Skeletal muscle cell (primary cell): Measurements from ENCODE around the gene FAP.

ENCODE experiments used
- DNase-seq: peaks from one replicate; pipeline ENCODE4 v3.0.0-alpha.2; 2010; ENCODE audit warnings: low read depth
- H3K4me3 ChIP-seq: 2 replicates; pipeline ENCODE4 v1.5.1; 2011; ENCODE audit warnings: low read depth, mild to moderate bottlenecking, control low read depth, low read length, moderate library complexity

Gene FAP, protein sequence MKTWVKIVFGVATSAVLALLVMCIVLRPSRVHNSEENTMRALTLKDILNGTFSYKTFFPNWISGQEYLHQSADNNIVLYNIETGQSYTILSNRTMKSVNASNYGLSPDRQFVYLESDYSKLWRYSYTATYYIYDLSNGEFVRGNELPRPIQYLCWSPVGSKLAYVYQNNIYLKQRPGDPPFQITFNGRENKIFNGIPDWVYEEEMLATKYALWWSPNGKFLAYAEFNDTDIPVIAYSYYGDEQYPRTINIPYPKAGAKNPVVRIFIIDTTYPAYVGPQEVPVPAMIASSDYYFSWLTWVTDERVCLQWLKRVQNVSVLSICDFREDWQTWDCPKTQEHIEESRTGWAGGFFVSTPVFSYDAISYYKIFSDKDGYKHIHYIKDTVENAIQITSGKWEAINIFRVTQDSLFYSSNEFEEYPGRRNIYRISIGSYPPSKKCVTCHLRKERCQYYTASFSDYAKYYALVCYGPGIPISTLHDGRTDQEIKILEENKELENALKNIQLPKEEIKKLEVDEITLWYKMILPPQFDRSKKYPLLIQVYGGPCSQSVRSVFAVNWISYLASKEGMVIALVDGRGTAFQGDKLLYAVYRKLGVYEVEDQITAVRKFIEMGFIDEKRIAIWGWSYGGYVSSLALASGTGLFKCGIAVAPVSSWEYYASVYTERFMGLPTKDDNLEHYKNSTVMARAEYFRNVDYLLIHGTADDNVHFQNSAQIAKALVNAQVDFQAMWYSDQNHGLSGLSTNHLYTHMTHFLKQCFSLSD

DNA sequence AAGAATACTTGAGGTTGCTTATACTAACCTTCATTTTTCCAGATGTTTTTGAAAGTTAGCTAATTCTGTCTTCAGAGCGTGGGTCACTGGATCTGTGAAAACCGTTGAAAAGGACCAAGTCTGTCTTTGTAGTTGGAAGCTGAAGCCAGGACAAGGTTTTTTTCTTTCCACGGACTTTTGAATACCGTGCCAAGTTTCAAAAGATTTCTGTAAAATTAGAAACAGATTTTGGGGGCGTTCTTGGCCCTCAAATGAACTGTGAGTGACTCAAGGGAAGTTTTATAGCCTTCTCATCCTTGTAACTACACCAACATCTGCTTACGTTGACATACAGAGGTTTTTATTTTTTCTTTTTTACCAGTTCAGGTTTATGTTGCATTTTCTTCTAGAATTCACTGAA is at the start of gene FAP:
TSS of gene FAP (minus strand) at position 152 of the 400 bp plus-strand sequence. CDS start at position 34, 118 bp downstream.
- H3K4me3 ChIP-seq = peak within 1 kb of the TSS; percentile 46
- peak; percentile 85 for DNase-seq

DNA sequence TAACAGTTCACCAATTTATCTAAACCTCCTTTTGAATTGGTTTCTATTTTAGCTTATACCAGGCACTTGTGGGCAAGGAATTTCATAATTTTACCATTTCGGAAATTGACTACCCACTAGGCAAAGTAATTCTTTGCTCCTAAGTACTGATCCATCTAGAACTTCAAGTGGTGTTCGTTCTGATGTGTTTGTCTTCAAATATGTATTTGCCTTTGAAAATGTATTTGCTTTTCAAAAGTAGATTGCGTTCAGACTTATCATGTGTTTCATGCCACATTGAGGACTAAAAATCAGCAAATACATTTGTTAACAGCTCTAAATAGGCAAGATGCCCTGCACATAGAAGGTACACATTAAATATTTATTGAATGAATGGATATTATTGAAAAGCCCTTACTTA is 48.5 kb upstream of the FAP start:
- H3K4me3 ChIP-seq = no peak overlapping the region
- DNase-seq = no peak

DNA sequence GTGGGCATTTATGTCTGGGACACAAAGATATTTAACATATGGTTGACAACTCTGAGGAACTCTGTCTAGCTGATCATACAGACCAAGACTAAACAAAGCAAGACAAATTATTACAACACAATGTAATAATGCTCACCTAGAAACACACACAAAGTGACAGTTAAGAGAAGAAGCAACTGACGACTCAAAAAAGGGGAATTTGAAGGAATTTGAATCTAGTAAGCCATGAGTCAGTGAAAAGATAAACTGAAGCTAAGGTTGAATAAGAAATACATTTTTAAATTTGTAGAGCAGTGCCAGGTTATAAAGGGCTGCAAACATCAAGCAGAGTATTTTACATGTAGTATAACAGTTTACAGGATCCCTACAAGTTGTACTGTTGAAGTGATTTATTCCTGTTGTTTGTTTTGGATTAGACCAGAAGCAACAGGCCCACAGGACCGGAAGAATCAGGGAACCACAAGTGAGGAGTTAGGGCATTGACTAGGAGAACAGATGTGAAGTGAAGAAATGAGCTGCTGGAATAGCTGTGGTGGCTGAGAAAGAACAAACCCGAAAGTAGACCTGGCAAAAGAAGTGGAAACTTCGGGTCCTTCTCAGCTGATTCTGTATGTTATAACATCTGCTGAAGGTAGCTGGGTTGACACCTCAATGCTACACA is 39.6 kb upstream of the FAP start:
- DNase-seq = no peak
- H3K4me3 ChIP-seq = no peak overlapping the region

DNA sequence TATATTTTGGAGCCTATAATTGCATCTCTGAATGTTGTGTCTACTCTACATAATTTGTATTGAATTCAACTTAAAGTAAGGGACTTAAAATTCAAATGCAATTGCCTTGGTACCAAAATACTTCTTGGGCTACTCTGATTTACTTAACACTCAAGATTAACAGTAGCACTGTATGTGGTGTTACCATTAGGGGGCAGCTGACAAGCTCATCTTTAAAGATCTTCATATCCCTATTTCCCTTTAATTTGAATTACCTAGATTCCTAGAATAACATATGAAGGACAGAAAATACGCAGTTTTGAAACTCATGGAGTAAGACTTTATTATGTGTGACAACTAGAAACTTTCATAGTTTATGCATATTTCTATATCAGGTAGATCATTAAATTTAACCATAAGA is 37.4 kb upstream of the FAP start:
- DNase-seq = no peak
- no peak overlapping the region for H3K4me3 ChIP-seq

DNA sequence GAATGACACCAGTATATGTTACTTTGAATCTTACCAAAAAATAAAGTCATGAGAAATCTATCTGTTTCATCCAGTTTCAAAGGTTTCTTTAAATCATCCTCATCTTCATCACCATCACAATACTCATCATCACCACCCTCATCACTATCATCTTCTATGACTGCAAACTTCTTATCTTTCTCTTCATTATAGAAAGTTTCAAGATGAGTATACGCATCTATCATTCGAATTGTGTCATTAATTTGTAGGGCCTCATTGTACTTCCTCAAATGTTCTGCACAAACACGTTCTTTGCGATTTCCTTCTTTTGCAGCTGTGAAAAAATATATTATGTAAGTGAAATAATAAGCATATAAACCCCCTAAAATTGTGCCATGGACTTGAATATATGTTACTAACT is 34.1 kb upstream of the FAP start:
- H3K4me3 ChIP-seq = no peak overlapping the region
- no peak for DNase-seq

DNA sequence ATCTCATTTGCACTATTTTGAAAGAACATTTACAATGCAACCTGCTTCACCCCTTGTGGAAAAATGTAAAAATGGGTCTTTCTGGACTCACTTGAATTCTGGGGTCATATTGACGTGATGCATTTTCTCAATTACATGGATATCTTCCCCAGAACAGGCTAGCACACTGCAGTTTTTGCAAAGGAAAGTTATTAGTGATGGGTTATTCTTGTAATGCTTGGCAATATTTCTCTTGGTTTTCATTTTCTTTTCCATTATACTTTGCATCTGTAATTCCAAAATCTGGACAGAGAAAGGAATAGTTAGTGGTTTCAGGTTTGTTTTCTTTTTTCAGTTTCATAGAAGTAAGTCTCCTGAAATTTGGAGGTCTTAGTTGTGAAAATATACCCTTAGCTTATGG is 24.8 kb upstream of the FAP start:
- no peak overlapping the region for H3K4me3 ChIP-seq
- DNase-seq = no peak

DNA sequence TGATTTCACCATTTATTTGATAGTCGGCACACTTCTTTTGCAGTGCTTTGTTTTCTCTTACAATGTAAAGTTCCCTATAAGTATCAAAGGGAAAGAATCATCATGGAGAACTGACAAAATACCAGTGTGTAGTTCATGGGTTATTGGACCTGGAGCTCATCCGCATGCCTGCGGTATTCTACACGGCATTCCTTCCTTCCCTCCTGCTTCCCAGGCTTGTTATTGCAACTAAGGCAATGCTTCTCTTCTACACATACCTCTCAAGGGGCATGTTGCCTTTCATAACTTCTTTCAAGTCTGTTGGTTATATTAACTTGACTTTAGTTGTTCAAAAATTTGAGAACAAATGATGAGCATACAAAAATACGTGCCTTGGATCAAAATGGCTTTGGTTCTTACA is 24.3 kb upstream of the FAP start:
- H3K4me3 ChIP-seq = no peak overlapping the region

DNA sequence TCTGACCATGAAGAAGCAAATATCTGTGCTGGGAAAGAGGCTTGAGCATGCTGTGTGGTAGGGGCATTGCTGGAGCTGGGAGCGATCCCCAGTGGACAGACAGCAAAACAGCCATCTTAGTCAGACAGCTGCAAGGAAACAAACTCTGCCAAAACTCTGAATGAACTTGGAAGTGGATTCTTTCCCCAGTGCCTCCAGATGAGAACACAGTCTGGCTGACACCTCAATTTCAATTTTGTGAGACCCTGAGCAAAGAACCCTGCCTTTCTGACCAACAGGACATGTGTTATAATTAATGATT is 23.2 kb upstream of the FAP start:
- no peak overlapping the region for H3K4me3 ChIP-seq
- no peak for DNase-seq

More for the DNA sequence above, 24.3 kb upstream of the FAP start:
- DNase-seq = no peak

DNA sequence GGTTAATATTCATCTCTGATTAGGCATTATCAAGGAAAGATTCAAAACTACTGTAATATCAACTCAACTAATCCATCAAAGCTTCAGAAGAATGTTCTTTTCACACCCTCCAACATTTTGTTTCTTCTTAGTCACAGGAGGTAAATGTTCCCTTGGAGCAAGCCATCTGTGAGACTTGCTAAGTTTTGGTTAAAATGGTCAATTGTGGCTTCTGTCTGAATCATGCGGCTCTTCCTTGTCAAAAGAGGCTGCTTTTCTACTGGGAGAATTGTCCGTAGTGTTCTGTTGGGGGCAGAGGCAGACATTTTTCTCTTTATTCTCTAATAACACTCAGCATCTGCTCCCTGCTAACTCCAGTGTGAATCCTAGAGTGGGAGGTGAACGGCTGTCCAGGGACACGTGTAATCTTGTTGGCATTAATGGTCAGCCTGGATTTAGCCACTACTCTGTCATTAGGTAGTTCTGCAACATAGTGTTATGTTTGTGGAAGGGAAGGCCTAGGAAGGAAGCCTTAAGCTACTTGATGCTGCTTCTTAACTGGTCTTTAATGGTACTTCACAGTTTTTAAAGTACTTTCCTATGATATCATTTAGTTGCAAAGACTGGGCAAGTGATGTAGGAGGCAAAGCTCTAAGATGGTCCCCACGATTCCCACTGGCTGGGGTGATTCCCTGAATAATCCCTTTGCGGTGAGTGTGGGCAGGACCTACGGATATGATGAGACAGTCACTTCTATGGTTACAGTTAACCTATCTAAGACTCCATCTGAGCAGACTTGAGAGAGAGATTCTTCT is 22.6 kb upstream of the FAP start:
- H3K4me3 ChIP-seq = no peak overlapping the region
- DNase-seq = no peak

DNA sequence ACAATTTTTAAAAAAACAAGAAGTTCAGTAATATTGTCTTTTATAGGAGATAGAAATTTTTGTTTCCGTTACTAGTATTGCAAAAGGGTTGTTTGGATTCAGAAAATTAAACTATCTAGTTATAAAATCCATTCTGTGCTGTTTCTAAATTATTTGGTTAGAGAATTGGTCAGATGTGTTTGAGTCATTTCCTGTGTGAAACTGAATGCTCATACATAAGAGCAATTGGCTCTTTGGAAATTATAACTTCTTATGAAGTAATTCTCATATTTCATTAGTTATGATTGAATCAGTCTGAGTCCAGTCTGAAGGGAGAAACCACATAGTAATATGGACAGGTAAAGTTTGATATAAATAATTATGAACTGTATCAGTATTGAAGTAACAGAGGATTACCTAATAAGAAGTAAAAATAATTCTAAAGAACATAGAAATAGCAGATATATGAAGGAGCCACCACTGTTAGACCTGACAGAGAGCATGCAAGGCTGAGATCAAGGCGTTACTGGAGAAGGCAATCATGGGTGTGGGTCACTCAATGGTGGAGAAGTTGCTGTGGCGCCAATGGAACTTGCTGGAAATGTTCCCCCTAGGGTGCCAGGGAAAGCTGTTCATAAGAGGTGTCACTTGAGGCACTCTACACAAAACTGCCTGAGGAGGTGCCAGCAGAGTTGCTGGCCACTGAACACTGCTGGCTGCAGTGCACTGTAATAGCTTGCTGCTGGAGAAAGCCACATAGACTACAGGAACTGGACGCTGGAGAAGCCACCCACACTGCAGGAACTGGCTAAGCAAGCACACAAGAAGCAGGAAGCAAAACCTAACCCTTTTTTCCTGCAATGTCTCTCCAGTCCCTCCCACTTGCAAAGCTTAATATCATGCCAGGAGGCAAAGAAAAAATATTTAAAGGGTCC is 18.0 kb upstream of the FAP start:
- H3K4me3 ChIP-seq = no peak overlapping the region
- DNase-seq = no peak

DNA sequence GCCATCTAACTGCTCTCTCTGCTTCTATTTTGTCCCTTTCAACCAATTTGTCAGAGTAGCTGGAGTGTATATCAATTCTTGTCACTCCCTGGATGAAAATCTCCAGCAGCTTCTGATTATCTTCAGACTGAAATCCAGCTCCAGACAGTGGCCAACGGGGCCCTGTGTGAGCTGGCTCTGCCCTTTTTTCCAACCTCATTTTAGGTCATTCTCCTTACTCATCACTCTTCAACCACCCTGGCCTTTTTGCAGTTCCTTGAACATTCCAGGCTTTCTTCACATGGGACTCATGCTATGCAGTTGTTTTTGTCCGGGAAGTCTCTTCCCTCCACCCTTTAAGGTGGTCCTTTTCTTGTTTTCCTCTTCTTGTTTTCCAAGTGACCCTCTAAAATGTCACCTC is 15.4 kb upstream of the FAP start:
- no peak for DNase-seq

DNA sequence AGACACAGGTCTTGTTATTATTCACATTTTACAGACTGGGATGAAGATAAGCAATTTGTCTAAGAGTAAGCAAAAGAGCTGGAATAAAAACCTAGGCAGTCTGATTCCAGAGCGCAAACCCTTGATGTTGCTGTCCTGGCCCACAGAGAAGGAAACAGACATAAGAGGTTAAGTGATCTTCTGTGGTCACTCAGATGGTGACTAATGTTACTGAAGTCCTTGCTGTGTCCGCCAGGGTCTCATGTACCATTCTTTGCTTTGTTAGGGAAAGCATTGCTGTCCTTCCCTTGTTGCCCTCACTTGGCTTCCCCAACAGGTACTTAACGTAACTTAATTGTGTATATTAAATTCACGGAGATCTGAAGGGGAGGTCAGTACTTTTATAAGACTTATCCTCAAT is 14.9 kb upstream of the FAP start:
- no peak overlapping the region for H3K4me3 ChIP-seq
- no peak for DNase-seq

More for the DNA sequence above, 15.4 kb upstream of the FAP start:
- no peak overlapping the region for H3K4me3 ChIP-seq

DNA sequence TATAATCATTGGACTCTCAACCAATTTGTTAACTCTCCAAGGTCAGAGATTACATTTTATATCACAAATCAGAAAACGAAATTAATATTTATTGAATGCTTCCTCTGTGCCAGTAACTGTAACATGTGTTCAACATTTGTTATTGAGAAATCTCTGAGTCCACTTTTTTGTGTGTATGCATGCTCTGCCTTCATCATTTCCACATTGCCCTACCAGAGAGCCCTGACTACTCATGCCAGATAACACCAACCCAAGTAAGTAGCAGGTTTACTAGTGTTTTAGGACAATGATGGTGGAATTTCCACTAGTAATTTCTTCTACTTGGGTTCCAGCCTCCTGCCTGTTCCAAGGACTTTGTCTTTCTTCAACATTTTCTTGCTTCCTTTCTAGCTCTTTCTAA is 14.2 kb upstream of the FAP start:
- no peak overlapping the region for H3K4me3 ChIP-seq
- DNase-seq = no peak

DNA sequence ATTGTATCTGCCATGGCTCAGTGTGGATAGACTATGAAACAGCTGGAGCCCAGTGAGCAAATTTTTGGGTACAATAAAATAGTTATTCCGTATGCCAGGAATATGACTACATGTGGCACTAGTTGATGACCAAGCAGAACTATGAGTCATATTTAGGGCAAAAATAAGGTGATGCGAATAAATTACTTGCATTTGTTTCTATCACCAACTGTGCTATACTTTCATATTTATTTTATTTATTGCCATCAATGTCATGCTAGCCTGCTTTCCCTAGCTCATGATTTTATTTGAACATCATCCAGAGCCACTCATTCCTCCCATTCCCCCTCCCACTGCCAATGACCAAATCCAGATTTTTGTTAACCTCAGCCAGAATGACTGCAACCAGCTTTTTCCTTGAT is 13.3 kb upstream of the FAP start:
- no peak for DNase-seq
- no peak overlapping the region for H3K4me3 ChIP-seq

DNA sequence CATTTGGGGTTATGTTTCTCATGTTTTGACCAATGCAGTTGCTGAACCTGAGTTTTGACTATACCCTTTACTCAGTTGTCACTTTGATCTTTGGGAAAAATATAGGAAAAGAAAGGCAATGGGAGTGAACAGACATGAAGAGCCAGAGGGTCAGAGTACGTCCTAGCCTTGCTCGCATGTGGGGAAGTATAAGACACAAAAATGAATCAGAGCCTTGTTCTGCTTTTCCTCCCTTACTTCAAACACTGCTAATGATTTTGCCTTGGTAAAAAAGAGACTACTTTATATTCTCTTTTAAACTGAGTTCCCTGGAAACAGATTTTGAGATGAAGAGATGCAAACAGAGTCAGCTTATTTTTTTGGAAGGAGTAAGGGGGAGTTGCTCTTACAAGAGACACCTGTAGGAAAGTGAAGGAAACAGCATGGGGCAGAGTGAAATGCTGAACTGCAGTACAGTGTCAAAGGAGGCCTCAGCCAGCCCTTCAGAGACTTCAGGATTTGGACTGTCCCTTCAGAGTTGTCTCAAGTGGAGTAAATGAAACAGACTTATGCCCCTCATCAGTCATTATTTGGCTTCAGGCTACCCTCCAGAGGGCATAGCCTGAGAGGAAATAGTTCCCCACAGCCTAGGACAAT is 11.1 kb upstream of the FAP start:
- no peak overlapping the region for H3K4me3 ChIP-seq

DNA sequence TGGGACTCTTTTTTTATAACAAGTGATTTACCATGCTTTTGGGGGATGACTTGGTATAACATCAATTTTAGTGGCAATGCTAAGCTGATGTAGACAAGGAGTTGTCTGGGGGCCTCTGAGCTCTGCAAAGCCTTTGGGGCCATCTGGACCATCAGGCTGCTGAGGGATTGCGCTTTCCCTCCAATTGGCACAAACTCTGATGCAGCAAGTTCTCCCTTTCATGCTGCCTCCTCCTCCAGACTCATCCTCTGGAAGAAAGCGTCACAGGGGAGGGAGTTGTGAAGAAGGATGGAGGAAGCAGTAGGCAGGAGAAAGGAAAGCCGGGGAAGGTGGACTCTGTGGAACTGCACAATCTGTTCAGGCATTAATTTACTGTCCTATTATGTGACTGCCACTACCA is 10.2 kb upstream of the FAP start:
- DNase-seq = no peak
- H3K4me3 ChIP-seq = no peak overlapping the region

More for the DNA sequence above, 11.1 kb upstream of the FAP start:
- DNase-seq = no peak

DNA sequence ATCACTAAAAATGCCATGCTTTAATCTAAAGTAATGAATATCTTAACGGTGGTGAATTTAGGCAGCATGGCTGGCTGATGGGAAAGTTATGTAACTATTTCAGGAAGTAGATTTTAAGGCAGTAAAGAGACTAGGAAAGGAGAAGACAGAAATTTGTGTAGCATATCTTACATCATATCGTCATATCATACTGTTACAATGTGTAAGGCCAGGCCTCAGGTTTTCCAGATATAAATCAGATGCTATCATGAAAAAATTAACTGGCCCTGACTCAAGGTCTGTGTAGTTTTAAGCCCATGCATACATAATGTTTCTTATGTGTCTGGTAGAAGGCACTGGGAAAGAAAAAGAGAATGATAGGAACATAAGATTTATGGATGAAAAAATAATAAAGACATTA is 8.9 kb upstream of the FAP start:
- no peak for DNase-seq
- no peak overlapping the region for H3K4me3 ChIP-seq

DNA sequence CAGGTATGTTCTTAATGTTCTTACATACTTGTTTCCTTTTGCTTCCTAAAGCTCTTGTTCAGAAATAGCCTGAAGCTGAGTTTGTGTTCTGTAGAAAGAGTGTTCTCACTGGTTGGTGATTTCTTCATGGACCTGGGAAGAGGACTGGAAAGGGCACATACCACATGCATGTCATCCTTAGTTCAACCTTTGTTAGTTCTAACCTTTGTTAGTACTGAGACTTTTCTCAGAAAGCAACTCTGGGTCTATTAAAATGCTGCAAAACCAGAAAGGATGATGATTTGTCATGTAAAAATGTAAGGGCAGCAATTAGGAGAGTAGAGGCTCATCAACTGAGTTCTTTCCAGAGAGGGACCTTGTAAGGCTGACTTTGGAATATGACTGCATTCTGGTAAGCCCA is 2.5 kb upstream of the FAP start:
- DNase-seq = peak; percentile 87

More for the DNA sequence above, 2.5 kb upstream of the FAP start:
- H3K4me3 ChIP-seq = no peak overlapping the region
